Lung microvascular endothelial cell (primary cell): ENCODE results near the gene MARCHF9. TPM values are rescaled to one million over a fixed set of nuclear protein-coding genes. Genes with fewer than 3 reads are reported as not detected.

Experiments
- DNase-seq, 2 donors: peaks; one replicate each; pipeline versions ENCODE4 v3.0.0 to v3.0.0-alpha.2; 2010; ENCODE audit warnings: low read depth in 2 of 2
- total RNA-seq: library from RNA; depleted of rRNA; stranded (reverse); fragments of >200 nt; gene quantifications from 2 replicates; pipeline ENCODE4 v1.2.1, GENCODE V29; 2014

The MARCHF9 gene
- total RNA-seq, 1 donor from 2014 or later, result 5.6 TPM

DNA sequence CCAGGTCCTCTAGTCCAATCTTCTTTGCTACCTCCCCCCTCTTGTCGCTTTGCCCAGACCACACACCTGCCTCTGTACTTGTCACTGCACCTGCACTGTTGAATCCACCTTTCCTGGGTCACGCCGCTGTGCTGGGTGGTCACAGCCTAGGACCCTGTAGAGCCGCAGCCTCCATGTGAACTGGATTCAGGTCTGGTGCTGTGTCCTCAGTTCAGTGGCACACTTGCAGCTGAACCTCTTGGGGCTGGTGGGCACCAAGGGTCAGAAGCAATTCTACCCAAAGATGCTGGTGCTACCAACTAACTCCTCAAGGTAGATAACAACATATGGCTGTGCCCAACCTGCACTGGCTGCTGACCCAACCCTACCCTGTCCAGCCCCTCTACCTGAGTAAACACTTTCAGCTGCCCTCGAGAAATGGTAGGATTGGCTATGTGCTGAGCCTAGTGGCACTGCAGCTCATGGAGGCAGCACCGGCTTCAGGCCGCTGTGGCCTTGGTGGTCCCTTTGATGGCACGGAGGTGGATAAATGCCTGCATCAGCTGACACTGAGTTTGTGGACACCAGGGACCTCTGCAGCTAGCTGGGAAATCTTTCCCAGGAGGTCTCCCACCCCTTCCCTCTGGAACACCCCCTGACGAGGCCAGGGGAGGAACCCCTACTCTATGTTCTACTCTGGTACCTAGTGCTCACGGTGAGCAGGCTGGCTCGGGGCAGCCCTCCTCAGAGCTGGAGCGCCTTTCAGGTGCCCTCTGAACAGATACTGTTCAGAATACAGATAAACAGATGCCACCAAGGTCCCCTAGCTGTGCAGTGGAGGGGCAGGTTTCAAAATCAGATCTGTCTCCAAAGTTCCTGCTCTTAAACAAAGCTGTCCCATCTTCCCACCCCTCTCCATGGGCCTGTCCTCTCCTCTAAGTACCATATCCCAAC is 30.6 kb upstream of the MARCHF9 start:
- no peak for DNase-seq

DNA sequence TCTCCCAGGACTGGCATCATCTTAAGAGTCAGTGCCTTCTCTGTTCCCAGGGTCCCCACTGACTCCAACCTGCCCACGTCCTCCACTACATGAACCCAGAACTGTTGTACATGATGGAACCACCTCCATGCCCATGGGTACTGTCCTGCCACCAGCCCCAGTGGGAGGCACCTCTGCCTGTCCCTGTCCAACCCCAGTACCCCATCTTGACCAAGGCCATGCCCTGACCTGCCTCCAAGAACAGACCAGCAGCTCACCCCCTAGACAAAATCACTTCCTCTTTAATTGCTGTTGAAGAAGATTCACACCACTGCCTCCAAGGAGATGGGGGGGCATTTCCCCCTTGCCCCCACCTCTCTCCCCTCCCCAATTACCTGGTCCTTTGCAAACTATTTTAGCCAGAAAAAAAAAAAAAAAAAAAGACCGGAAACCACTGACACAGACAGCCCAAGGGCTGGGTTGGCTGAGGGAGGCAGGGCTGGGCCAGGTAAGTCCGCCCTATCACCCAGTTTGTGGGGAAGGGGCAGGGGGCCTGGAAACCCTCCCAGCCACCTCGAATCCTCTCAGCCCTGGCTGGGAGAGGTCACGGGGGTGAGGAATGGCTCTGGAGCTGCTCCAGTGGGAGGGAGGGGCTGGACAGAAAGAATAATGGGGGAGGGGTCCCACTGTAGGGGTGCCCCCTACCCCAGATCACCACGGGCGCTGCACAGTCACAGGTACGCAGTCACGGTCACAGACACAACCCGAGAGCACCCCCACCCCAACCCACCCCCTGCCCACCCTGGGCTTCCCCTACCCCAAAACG is 29.8 kb upstream of the MARCHF9 start:
- no peak for DNase-seq

DNA sequence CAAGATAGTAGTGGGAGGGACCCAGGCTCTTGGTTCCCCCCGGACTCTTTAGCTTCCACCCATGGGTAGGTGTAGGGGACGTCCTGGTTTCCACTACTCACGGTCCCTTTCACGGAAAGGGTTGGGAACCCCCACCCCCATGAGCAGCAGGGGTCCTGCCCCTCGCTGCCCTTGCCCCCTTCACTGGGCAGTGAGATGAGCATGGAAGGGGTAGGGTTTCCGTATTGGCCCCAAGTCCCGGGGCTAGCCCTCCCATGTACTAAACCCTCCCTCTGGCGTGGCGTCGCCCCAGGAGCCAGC is 29.1 kb upstream of the MARCHF9 start:
- no peak for DNase-seq

DNA sequence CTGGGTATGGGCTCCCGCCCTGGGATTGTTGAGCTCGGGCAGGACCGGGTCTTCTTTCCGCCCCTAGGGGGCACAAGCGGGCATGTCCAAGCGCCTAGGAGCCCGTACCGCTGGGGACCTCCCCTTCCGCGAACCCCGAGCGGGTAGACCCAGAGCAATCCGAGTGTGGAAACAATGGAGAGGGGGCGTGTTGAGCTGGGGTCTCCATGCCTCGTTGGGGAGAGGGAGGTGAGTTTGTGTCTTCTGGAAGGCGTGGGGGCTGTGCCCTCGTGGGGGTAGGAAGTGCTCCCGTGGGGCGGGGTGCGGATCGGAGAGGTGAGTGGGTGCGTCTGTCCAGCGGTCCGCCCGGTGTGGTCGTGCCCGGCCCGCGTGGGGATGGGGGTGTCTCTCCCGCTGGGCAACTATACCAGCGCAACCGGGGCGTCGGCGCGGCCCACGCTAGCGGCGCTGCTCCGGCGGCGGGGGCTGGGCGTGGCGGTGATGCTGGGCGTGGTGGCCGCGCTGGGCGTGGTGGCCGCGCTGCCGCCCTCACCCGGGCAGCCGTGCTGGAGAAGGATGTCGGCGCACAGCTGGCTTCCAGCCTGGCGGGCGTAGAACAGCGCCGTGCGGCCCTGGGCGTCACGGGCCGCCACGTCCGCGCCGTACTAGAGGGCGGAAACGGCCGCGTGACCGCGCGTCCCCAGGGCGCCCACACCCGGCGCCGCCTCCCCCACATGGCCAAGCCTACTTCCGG is 28.6 kb upstream of the MARCHF9 start:
- DNase-seq, result peak; percentile 86 to 90

DNA sequence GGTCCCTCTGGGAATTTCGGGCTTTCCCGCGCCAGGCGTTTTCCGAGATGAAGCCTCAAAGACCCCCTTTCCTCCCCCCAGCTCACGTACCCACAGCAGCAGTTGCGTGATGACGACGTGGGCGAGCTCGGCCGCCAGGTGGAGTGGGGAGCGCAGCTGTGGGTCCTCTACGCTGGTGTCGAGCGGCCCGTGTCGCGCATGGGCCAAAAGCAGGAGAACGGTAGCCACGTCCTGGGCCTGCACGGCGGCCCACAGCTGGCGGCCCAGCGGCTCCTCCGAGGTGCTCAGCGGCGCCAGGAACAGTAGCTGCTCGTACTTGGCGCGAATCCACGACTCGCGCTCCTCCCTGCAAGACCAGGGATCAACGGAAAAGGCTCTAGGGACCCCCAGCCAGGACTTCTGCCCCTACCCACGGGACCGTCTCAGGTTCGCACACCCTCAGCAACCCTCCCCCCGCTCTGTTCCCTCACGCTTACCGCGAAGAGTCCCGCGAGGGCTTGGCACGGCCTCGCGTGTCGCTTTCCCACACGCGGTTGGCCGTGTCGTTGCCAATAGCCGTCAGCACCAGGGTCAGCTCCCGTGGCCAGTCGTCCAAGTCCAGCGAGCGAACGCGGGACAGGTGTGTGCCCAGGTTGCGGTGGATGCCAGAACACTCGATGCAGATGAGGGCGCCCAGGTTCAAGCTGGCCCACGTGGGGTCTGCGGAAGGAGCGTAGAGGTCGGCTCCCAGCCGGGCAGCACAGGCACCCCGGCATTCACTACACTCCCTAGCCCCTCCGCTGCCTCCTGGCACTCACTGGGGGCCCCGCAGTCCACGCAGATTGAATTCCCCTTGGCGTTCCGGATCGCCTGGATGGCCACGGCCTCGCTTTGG is 27.8 kb upstream of the MARCHF9 start:
- peak; percentile 41 to 66 for DNase-seq

DNA sequence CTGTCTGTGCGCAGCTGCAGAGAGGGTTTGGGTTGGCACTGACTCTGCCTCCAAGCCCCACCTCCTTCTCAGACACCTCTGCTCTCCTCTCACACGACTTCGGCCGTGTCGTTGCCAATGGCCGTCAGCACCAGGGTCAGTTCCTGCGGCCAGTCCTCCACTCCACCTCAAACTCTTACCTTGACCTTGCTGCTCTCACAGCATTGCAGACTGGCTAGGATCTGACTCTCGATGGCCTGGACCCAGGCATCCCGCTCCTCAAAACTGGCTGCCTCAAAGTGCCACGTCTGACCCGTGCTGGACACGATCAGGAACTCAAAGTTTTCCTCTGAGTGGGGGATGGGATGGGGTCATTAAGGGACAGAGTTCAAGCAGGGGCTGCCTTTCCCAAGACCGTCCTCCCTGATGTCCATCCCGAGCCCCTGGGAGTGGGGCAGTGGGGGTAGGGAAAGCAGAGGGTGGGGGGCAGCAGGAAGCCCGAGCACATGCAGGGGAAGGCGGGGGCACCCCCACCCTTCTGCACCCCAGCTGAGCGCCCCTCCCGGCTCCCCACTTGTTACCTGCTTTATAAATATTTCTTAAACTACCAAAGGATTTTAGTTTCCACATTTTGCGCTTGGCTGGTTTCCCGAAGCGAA is 27.0 kb upstream of the MARCHF9 start:
- DNase-seq, result no peak

DNA sequence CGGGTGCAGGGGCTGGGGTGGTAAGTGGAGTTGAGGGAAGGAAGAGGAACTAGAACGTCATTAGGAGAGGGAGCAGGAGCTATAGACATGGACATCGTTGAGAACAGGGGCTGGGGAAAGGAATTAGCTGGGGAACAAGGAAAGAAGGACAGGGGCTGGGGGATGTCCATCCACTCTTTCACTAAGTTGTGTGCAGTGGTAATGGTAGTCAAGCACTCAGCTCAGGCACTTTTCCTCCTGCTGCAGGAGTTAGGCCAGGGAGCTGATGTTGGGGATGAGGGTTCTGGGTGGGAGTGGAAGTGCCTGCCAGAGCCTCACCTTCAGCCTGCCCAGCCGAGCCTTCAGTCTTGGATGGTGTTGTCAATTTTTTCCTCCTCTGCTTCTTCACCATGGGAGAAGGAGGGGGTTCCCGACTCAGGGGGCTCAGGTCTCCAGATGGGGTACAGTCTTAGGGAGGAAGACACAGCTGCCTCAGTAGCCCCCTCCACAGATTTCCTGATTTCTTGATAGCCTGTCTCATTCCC is 25.5 kb upstream of the MARCHF9 start:
- DNase-seq, result no peak

DNA sequence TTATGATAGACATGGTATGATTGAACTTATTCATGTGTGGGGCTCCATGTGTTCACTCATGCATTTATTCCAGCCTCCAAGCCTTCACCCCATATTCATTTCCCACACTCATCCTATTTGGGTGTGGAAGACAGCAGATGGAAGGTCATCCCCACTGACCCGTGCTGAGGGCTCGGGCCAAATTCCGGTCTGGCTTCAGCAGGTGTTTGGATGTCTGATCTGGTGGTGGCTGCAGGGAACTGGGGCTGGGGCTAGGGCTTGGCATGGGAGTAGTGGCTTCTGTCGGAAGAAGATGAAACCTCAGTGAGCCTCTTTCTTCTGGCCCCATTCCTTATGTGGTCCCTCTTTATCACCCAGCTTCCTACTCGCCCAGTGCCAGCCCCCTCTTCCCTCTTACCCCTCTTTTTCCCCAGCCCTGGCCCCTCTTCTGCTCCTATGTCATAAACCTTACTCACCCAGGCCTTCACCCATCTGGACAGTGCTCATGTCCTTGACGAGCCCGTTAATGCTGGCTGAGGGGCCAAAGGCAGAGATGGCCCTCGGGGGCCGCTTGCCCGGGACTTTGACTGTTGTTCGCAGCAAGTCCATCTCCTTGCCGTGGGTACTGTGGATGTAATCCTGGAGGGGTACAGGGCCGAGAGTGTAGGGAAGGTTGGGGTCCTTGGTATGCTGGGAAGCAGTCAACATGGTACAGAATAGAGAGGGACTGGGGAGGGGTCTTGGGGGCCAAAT is 24.4 kb upstream of the MARCHF9 start:
- DNase-seq, result no peak

DNA sequence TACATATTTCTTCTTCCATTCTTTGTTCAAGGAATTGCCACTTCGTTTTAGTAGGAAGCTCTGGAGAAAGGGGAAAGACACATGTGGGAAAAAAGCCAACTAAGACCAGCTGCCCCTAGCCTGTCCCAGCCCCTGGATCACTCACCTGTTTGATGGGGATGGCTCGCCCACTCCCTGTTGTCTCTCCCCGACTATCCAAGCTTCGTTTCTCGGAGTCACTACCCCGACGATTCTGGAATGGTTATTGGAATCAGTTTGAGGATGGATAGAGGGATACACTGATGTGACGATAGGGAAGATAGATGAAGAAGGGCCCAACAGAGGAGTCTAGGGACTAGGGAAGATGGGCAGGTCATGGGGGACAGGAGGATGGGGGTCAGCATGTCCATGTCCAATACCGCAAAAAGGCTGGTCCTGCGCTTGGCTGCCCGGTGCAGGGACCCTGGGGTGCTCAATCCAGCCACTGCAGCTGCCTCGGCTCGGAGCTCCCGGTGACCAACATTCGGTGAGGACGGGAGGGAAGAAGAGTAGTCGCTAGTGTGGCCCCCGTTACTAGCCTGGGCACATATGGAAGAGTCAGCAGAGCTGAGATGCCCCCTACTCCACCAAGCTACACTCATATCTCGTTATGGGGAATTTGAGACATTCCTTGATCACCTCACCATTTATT is 23.4 kb upstream of the MARCHF9 start:
- DNase-seq, result no peak

DNA sequence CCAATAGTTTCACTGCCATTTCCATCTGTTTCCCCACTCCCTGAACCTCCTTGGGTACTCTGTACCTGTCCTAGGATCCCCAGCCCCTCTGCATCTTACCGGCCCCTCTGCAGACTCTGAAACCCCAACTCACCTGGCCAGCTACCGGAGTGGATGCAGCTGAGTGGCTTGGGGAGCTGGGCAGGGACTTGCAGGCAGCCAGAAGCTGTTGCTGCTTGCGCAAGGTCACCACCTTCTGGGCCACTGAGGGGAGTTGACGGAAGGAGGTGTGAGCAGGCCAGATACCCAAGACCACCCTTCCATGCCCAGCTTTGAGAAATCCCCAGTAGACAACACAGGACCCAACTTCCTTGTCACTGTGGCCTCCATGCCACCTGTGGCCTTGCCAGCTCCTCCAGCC is 22.6 kb upstream of the MARCHF9 start:
- no peak for DNase-seq

DNA sequence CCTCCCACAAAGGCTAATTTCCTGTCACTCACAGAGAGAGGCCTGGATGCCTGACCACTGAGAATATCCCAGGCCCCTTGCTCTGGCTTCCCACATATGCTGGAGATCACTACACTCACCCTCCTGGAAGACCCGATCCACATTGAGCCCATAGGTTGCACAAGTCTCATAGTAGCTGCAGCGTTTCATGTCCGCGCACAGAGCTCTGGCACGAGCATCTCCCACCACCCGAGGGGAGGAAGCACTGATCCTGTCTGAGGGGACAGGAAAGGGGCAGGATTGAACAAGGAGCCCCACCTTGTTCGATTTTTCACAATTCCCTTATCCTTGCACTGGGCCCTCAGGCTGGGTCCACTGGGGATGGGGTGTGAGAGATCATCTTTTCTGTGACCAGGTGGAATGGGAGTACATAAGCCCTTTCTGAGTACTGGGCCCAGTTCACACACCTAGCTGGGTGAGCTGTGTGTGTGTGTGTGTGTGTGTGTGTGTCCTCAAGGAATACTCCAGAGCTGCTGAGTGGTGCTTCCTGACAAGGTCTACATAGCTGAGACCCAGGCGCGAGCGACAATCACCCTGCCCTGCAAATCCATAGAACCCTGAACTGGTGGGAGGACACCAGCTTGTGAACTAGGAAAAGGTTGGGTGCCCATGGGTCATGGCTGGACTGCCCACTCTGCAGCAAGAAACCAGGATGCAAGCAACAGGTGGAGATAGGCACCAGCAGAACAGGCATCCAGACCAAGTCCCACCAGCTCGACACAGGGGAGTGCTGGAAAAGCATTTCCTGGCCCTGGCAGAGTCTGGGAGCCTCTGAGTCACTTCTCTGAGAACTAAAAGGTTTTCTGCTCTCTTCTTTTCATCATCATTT is 21.9 kb upstream of the MARCHF9 start:
- DNase-seq, result no peak

DNA sequence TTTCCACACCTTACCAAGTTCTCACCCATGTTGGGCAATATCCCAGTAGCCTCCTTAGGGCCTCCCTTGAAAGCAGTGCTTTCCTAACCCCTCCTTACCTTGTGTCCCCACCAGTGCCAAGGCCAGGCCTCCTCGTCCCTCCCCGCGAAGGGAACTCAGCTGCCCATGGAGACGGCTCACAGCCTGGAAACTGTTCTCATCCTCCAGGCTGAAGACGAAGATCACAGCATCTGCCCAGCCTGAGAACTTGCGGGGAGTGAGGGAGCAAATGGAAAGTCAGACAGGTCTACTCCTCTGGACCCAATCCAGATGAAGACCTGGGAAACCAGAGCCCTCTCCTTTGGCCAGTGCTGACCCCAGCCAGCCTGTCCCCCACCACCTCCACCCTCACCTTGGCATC is 21.0 kb upstream of the MARCHF9 start:
- no peak for DNase-seq

DNA sequence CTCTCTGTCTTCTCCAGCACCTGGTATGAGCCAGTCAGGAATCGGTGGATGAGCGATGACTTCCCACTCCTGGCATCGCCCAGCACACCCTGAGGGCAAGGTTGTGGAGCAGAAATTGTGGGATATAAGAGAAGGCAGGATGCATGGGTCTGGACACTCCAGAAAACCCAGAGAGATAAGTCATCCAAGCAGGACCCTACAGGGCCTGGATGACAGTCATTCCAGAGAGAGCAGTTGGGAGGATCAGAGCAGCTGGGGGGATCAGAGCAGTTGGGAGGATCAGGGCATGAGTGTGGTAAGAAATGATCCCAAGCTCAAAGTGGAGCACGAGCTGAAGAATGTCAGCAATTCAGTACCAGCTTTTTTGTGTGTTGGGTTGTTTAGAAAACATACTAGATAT is 20.3 kb upstream of the MARCHF9 start:
- DNase-seq, result no peak

DNA sequence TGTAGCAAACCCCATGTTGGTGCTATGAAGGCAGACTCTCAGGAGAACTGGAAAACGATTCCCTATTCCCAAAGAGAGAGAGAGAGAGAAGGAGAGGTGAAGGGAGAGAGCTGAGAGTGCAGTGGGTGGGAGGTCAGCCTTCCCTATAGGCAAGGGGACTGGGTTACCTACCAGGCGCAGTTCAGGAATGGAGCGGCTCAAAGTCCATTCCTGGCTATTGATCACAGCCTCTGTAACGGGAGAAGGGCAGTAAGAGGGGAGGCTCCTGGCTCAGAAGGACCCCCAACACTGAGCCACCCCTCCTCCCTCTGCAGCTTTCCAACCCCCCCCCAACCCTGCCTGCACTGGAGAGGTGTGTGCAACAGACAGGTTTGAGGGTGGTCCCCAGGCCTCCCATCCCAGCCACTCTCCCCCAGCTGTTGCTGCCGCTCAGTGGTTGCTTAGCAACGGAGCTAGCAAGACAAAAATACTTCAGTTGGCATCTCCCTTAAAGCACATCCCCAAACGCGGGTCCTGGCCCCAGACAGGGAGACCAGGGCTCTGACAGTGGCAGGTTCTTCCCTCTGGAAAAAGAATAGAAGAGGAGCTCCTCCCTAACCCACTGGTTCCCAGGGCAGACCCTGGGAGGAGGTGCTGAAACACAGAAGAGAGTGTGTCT is 19.6 kb upstream of the MARCHF9 start:
- DNase-seq, result no peak

DNA sequence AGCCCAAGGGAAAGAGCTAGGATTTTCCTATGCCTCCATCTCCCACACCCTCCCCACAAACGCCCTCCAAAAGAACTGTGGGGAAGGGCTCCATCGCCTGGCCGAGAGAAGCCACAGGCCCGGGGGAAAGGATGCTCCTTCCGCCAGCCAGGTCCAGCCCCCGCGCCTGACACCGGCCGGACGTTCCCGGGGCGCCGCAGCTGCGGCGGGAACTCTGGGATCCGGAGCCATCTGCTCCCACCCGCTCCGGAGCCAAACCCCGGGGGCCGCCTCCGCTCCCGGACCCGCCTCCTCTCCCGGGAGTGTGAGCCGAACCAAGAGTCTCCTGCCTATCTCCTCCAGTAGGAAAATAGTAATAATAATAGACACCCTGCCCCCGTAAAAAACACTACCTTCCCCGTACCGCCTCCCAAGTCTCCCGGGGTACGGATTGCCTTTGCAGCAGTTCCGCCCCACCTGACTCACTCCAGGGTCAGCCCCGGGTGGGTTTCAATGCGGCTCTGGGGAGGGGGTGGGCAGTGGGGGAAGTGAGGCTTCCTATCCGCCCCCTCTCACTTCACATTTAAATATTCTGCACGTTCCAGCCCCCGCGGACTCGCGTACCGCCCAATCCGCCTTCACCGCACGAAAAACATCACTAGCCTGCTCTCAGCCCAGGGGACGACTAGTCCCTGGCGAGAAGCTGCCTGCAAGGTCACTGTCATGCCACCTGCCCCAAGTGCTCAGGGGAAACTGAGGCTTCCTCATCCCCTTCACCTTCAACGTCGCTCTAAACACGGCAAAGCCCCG is 18.8 kb upstream of the MARCHF9 start:
- peak in 1 of 2 donors; percentile 44 for DNase-seq

DNA sequence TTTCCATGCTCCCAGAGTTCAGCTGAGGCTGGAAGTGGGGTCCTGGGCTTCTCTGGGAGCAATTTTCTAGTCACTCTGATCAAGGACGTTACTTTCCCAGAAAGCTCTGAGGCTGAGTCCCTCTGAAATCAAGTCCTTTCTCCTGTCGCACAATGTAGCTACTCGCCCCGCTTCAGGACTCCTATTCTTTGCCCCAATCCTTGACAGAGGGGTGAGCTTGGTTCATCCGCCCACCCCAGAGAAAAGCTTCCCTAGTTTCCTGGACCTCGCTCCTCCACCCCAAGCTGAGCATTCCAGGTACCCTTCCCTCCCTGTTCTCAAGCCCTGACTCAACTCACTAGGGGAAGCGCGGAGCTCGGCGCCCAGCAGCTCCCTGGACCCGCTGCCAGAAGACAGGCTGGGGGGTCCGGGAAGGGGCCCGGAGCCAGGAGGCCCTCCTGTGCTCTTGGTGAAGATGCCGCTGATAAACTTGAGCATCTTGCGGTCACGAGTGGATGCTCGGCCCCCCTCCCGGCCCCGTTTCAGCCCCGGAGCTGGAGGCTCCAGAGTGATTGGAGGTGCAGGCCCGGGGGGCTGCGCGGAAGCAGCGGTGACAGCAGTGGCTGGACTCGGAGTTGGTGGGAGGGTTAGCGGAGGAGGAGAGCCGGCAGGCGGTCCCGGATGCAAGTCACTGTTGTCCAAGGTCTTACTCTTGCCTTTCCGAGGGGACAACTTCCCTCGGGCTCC is 18.0 kb upstream of the MARCHF9 start:
- no peak for DNase-seq
